ENCODE measurements around the gene DMGDH. TPM values are rescaled to one million over a fixed set of nuclear protein-coding genes. Genes with fewer than 3 reads are reported as not detected.

Gene DMGDH
- polyA plus RNA-seq, 1 experiment: 2.9 TPM

DNA sequence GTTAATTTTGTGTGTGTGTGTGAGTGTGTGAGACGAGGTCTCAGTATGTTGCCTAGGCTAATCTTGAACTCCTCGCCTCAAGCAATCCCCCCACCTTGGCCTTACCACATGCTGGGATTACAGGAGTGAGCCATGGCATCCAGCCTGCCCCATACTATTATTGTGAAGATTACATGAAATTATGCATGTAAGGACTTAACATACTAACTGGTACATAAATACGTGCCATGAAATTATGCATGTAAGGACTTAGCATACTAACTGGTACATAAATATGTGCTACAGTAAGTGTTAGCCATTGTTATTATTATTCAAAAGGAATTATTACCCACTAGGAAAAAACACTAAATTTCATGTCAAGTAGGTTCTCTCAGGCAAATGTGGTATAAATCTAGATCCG lies 16.2 kb downstream of the DMGDH start:
- TF ChIP-seq, protein P1, sequence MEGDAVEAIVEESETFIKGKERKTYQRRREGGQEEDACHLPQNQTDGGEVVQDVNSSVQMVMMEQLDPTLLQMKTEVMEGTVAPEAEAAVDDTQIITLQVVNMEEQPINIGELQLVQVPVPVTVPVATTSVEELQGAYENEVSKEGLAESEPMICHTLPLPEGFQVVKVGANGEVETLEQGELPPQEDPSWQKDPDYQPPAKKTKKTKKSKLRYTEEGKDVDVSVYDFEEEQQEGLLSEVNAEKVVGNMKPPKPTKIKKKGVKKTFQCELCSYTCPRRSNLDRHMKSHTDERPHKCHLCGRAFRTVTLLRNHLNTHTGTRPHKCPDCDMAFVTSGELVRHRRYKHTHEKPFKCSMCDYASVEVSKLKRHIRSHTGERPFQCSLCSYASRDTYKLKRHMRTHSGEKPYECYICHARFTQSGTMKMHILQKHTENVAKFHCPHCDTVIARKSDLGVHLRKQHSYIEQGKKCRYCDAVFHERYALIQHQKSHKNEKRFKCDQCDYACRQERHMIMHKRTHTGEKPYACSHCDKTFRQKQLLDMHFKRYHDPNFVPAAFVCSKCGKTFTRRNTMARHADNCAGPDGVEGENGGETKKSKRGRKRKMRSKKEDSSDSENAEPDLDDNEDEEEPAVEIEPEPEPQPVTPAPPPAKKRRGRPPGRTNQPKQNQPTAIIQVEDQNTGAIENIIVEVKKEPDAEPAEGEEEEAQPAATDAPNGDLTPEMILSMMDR (IDR thresholded peaks at IDR 0.05; ENCODE audit: insufficient read depth, low read depth, low read length): no peak
- no peak for DNase-seq (ENCODE audit: low read depth)
- ChIA-PET CTCF (interaction anchor here (1.2 to 1.7 kb wide), 2 partner anchors 10 to 11 kb away, joined by 4 to 6 read pairs; no protein-coding TSS in a partner anchor), POLR2A (no interaction called here)
- Histone ChIP-seq H3K36me3 (ENCODE audit: control insufficient read depth, insufficient read depth, low read length) (no peaks in the 10 kb centered on the region), H3K27me3 (ENCODE audit: control insufficient read depth, insufficient read depth, low read length) (no peaks in the 10 kb centered on the region; the same call in 1 of the 2 replicates), H3K4me3 (ENCODE audit: low read depth, low read length) (no peak overlapping the region)

DNA sequence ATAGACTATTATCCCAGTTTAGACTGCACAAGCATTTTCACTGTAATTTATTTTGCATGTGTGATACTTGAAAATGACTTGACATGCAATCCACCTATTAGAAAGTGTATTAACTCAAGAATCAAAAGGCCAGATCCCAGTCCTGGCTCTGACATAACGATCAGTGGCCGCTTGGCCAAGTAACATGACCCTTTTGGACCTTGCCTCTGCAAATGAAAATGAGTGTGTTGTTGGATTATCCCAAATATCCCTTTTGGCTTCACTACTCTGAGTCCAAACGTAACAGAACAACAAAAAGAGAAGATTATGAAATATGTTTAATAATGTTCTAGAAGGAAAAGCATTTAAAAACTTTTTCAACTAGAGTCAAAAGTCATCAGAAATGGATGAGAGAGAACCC lies 19.0 kb downstream of the DMGDH start:
- TF ChIP-seq, protein P1 (IDR thresholded peaks at IDR 0.05; ENCODE audit: insufficient read depth, low read depth, low read length): no peak
- no peak for DNase-seq (ENCODE audit: low read depth)
- no peaks in the 10 kb centered on the region; the same call in 1 of the 2 replicates for H3K27me3 ChIP-seq (ENCODE audit: control insufficient read depth, insufficient read depth, low read length)
- ChIA-PET POLR2A (no interaction called here), CTCF (no interaction called here)
- no peaks in the 10 kb centered on the region for H3K36me3 ChIP-seq (ENCODE audit: control insufficient read depth, insufficient read depth, low read length)
- H3K4me3 ChIP-seq (ENCODE audit: low read depth, low read length): no peak overlapping the region

DNA sequence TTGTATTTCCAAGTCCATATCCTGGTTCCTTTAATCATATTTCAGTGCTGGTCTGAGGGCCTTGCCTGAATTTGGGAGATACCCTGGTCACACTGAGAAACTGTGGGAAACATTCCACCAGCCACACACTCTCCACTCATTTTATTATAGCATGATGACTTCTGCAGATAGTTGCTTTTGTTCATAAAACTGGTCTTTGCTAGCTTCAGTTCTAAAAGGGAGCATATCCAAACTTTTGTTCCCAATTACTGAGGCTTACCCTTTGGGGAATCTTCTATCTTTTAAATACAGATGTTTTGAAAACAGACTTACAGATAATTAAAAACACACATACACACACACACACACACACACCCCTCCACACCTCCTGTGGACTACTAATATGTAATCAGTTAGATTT lies 21.0 kb downstream of the DMGDH start:
- H3K36me3 ChIP-seq (ENCODE audit: control insufficient read depth, insufficient read depth, low read length): no peaks in the 10 kb centered on the region
- ChIA-PET POLR2A (no interaction called here), CTCF (interaction anchor here (1.0 to 2.9 kb wide), 4 partner anchors 11 to 57 kb away, joined by 3 to 10 read pairs (median 6); no protein-coding TSS in a partner anchor)
- TF ChIP-seq, protein P1 (IDR thresholded peaks at IDR 0.05; ENCODE audit: insufficient read depth, low read depth, low read length): no peak
- no peak for DNase-seq (ENCODE audit: low read depth)
- no peaks in the 10 kb centered on the region; the same call in 1 of the 2 replicates for H3K27me3 ChIP-seq (ENCODE audit: control insufficient read depth, insufficient read depth, low read length)
- H3K4me3 ChIP-seq (ENCODE audit: low read depth, low read length): no peak overlapping the region

DNA sequence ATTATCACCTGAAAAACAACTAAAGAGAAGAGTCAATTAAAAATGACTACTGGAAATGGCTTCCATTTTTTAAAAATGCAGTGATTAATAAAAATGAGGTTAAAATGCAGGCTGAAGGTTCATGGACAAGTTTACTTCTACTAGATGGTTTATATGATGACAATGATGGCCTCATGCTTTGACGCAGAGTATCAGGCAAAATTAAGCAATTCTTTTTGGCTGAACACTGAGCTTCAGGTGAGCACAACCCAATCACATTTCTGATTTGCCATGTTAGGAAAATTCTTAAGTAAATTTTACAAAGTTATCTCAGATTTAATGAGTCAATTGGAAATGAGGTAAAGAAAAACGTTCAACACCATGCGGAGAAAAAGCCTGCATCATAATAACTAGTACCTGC lies 22.3 kb downstream of the DMGDH start:
- ChIA-PET CTCF (interaction anchor here (1.0 to 2.9 kb wide), 3 partner anchors 12 to 59 kb away, joined by 4 to 10 read pairs (median 8); no protein-coding TSS in a partner anchor), POLR2A (no interaction called here)
- DNase-seq (ENCODE audit: low read depth): no peak
- H3K4me3 ChIP-seq (ENCODE audit: low read depth, low read length): no peak overlapping the region
- TF ChIP-seq, protein P1 (IDR thresholded peaks at IDR 0.05; ENCODE audit: insufficient read depth, low read depth, low read length): no peak
- no peaks in the 10 kb centered on the region for H3K36me3 ChIP-seq (ENCODE audit: control insufficient read depth, insufficient read depth, low read length)
- H3K27me3 ChIP-seq (ENCODE audit: control insufficient read depth, insufficient read depth, low read length): no peaks in the 10 kb centered on the region; the same call in 1 of the 2 replicates

DNA sequence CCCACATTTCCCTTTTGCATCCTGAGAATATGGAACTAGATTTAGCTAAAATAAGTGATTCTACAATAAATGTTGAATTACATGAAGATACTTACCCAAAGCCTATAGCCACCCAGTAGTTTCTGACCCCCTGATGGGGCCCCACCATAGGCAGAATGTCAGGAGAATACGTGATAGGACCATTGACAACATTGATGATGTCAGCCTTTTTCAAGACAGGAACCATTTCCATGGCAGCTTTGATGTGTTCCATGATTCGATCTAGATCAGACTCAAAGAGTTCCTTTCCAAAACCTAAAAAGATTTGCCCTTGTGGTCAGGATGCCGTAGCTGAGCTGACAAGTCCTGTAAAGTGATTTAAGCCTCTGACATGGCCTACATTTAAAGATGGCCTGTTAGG lies 27.3 kb downstream of the DMGDH start:
- Histone ChIP-seq H3K36me3 (ENCODE audit: control insufficient read depth, insufficient read depth, low read length) (no peaks in the 10 kb centered on the region), H3K4me3 (ENCODE audit: low read depth, low read length) (no peak overlapping the region), H3K27me3 (ENCODE audit: control insufficient read depth, insufficient read depth, low read length) (no peaks in the 10 kb centered on the region; the same call in 1 of the 2 replicates)
- ChIA-PET POLR2A (no interaction called here), CTCF (interaction anchor here (1.2 to 2.1 kb wide), 3 partner anchors 12 to 92 kb away, joined by 6 to 10 read pairs (median 6); no protein-coding TSS in a partner anchor)
- no peak for DNase-seq (ENCODE audit: low read depth)
- TF ChIP-seq, protein P1 (IDR thresholded peaks at IDR 0.05; ENCODE audit: insufficient read depth, low read depth, low read length): no peak
